GM12878 (cell line): Measurements from ENCODE around the gene RPS27L. TPM values are rescaled to one million over a fixed set of nuclear protein-coding genes. Genes with fewer than 3 reads are reported as not detected.

Experiments used
- ATAC-seq: fragments of 200-7000 bp; cut with Tn5 transposase; 3 replicates; pipeline ENCODE4 v1.9.1; 2020; ENCODE audit warnings: mild to moderate bottlenecking, moderate library complexity
- BruUV-seq: library from RNA; stranded (reverse); fragments of 400-500 nt; replicated peaks from 2 replicates; lab custom pipeline; 2021; lab: Mats Ljungman, UMichigan
- CTCF ChIA-PET: fragments of 300-600 bp; sonication (Branson Sonifier 250); formaldehyde crosslinking; extraction: SDS; loops from one replicate; lab custom pipeline; 2021; ENCODE audit warnings: inconsistent platforms; lab: Yijun Ruan, JAX
- POLR2A ChIA-PET: fragments of 350-600 bp; formaldehyde crosslinking; extraction: SDS; loops from one replicate; lab custom pipeline; 2021; ENCODE audit warnings: inconsistent platforms; lab: Charles Lee
- RAD21 ChIA-PET: fragments of 300-600 bp; sonication (Branson Sonifier 250); formaldehyde crosslinking; loops from one replicate; lab custom pipeline; 2023; ENCODE audit warnings: antibody characterized with exemption; ENCODE audit not compliant: unreplicated experiment; lab: Charles Lee
- SMC1A ChIA-PET: fragments of 300-600 bp; sonication (Branson Sonifier 250); formaldehyde crosslinking; loops from one replicate; lab custom pipeline; 2023; ENCODE audit not compliant: unreplicated experiment, uncharacterized antibody; lab: Charles Lee
- DNase-seq: peaks from one replicate; pipeline ENCODE4 v3.0.0-alpha.2; 2011; ENCODE audit warnings: low read depth, low spot score
- FAIRE-seq: peaks from 3 replicates; lab custom pipeline; 2011; peaks lifted over from hg19 to GRCh38; lab: Jason Lieb, UNC
- H2AFZ ChIP-seq: 2 replicates; pipeline ENCODE4 v1.6.0; 2011; ENCODE audit warnings: low read depth, low read length, control low read depth; ENCODE audit not compliant: control insufficient read depth
- H3K27ac ChIP-seq: 2 replicates; pipeline ENCODE4 v1.5.1; 2011; ENCODE audit warnings: control low read depth; ENCODE audit not compliant: control insufficient read depth, insufficient read depth
- H3K27me3 ChIP-seq, 2 experiments: replicated peaks in 1 of 2; 2 replicates each; pipeline versions ENCODE4 v1.6.0 to v1.6.1; 2011; ENCODE audit warnings: low read length in 1 of 2; ENCODE audit not compliant: control insufficient read depth in 2 of 2, insufficient read depth in 2 of 2
- H3K36me3 ChIP-seq, 2 experiments: 2 replicates each; pipeline ENCODE4 v1.5.1; 2011; ENCODE audit warnings: low read length in 1 of 2; ENCODE audit not compliant: control insufficient read depth in 2 of 2, insufficient read depth in 2 of 2
- H3K4me1 ChIP-seq: 2 replicates; pipeline ENCODE4 v1.6.1; 2011; ENCODE audit warnings: mild to moderate bottlenecking, low read length, moderate library complexity, mixed read lengths; ENCODE audit not compliant: control insufficient read depth, insufficient read depth
- H3K4me2 ChIP-seq: 2 replicates; pipeline ENCODE4 v1.6.0; 2011; ENCODE audit warnings: control low read depth; ENCODE audit not compliant: control insufficient read depth, insufficient read depth
- H3K4me3 ChIP-seq: fragments of 200-600 bp; sonication (generic); 2 replicates; pipeline ENCODE4 v1.5.1; 2016
- H3K79me2 ChIP-seq: 2 replicates; pipeline ENCODE4 v1.6.0; 2011; ENCODE audit warnings: low read length; ENCODE audit not compliant: control insufficient read depth, insufficient read depth
- H3K9ac ChIP-seq: 2 replicates; pipeline ENCODE4 v1.8.0; 2011; ENCODE audit warnings: low read length, control low read depth, mixed read lengths; ENCODE audit not compliant: control insufficient read depth, insufficient read depth
- H3K9me3 ChIP-seq: replicated peaks from 3 replicates; pipeline ENCODE4 v1.5.1; 2011; ENCODE audit warnings: mild to moderate bottlenecking, low read length; ENCODE audit not compliant: control insufficient read depth, insufficient read depth
- H4K20me1 ChIP-seq: 2 replicates; pipeline ENCODE4 v1.6.0; 2011; ENCODE audit not compliant: control insufficient read depth, insufficient read depth
- CUX1 ChIP-seq: IDR thresholded peaks from 2 replicates; pipeline ENCODE4 v1.6.1; 2012; ENCODE audit warnings: improper control_type of control experiment, low read depth, low read length; ENCODE audit not compliant: insufficient replicate concordance
- ETV6 ChIP-seq, 2 experiments: fragments of 450-650 bp in 1 of 2; IDR thresholded peaks in 1 of 2; conservative IDR thresholded peaks in 1 of 2; 2 replicates each; pipeline ENCODE4 v1.6.1; 2014; ENCODE audit warnings: antibody characterized with exemption in 1 of 2, borderline replicate concordance in 1 of 2, low read depth in 1 of 2, mild to moderate bottlenecking in 1 of 2, moderate library complexity in 1 of 2
- FOXM1 ChIP-seq: IDR thresholded peaks from 2 replicates; pipeline ENCODE4 v1.6.1; 2012; ENCODE audit warnings: low read depth, mild to moderate bottlenecking, inconsistent platforms, low read length, moderate library complexity
- HDAC6 ChIP-seq: fragments of 200-600 bp; sonication (generic); IDR thresholded peaks from one replicate; pipeline ENCODE4 v1.8.0; 2017; ENCODE audit warnings: antibody characterized with exemption; ENCODE audit not compliant: unreplicated experiment
- JUNB ChIP-seq: IDR thresholded peaks from 2 replicates; pipeline ENCODE4 v1.6.1; 2016; ENCODE audit warnings: antibody characterized with exemption, mild to moderate bottlenecking
- NFYB ChIP-seq: IDR thresholded peaks from 2 replicates; pipeline ENCODE4 v1.6.1; 2011; ENCODE audit warnings: low read depth, mild to moderate bottlenecking, low read length, improper control_type of control experiment, moderate library complexity; ENCODE audit not compliant: insufficient read depth
- PBX3 ChIP-seq: IDR thresholded peaks from 2 replicates; pipeline ENCODE4 v1.6.1; 2011; ENCODE audit warnings: mild to moderate bottlenecking, low read depth, low read length, moderate library complexity; ENCODE audit not compliant: insufficient replicate concordance
- POLR2A ChIP-seq: IDR thresholded peaks from 2 replicates; pipeline ENCODE4 v1.6.1; 2011; ENCODE audit warnings: low read depth, mild to moderate bottlenecking, low read length
- POU2F2 ChIP-seq: IDR thresholded peaks from 3 replicates; pipeline ENCODE4 v1.6.1; 2011; ENCODE audit warnings: low read depth, mild to moderate bottlenecking, low read length, borderline replicate concordance
- PRDM15 ChIP-seq: fragments of 450-650 bp; formaldehyde crosslinking; IDR thresholded peaks from 2 replicates; pipeline ENCODE4 v1.4.0; 2020; ENCODE audit warnings: mild to moderate bottlenecking, moderate library complexity
- WRNIP1 ChIP-seq: IDR thresholded peaks from 2 replicates; pipeline ENCODE4 v1.6.1; 2011; ENCODE audit warnings: low read depth, low read length, improper control_type of control experiment, borderline replicate concordance
- WGBS: methylation state at CpG from one replicate; pipeline ENCODE4 v1.1.6; 2016; ENCODE audit warnings: low lambda C conversion rate; ENCODE audit not compliant: insufficient replicate concordance, insufficient coverage; ENCODE audit errors: missing lambda C conversion rate; 5-methylcytosine and 5-hydroxymethylcytosine counted together
- in situ Hi-C: fragments of 300-500 bp; cut with MboI; formaldehyde crosslinking; loops from 9 replicates; pipeline ENCODE4 v1.14.3; 2018; ENCODE audit warnings: mixed read lengths
- intact Hi-C: fragments of 100-400 bp; cut with micrococcal nuclease; formaldehyde crosslinking; loops from one replicate; pipeline ENCODE4 v1.14.2; 2022; ENCODE audit not compliant: unreplicated experiment
- polyA plus RNA-seq, 11 experiments: library from polyadenylated mRNA; depleted of rRNA in 4 of 11; unstranded in 6 of 11; stranded (reverse) in 5 of 11; fragments of >200 nt; fragmentation: Nextera tagmentation in 4 of 11; fragmentation: Illumina TruSeq in 1 of 11; extraction: Ambion mirVana in 4 of 11; extraction: Trizol in 1 of 11; gene quantifications; 1 replicate in 1 of 11; 2 replicates in 10 of 11; pipeline versions ENCODE4 v1.2.1 to v1.2.3, GENCODE V29; 2011 to 2016; ENCODE audit warnings: inconsistent platforms in 2 of 11, missing spikeins in 2 of 11, low read depth in 1 of 11
- total RNA-seq, 4 experiments: library from RNA; depleted of rRNA in 3 of 4; stranded (reverse); fragments of >200 nt in 3 of 4; fragmentation: Illumina TruSeq in 1 of 4; extraction: Trizol in 1 of 4; gene quantifications; 2 replicates each; pipeline versions ENCODE4 v1.2.1 to v1.2.3, GENCODE V29; 2013 to 2021

Gene RPS27L
- total and polyA plus RNA-seq, 10 of the 15 experiments (the other 5 are each of a cell fraction or from before 2014, with no cell fraction given): 133 to 970 (median 220) TPM

- H3K9ac ChIP-seq: peak overlapping the region; percentile 75
- no peaks in the 10 kb centered on the region for H3K27me3 ChIP-seq
- peak overlapping the region; percentile 64 for H3K4me2 ChIP-seq
- no peaks in the 10 kb centered on the region for H3K9me3 ChIP-seq
- ChIA-PET SMC1A (interaction anchor here (0.7 to 1.8 kb wide), 8 partner anchors 17 to 90 kb away, joined by 3 to 8 read pairs (median 3); no protein-coding TSS in a partner anchor), CTCF (interaction anchor here (0.9 to 1.0 kb wide), 2 partner anchors 22 kb away, joined by 3 read pairs; no protein-coding TSS in a partner anchor), POLR2A (interaction anchor here (0.6 to 2.5 kb wide), 5 partner anchors 9 to 51 kb away, joined by 3 to 16 read pairs (median 5); partner anchors contain the start of gene RPS27L), RAD21 (interaction anchor here (1.4 to 3.5 kb wide), 4 partner anchors 11 to 88 kb away, joined by 3 to 13 read pairs (median 4); no protein-coding TSS in a partner anchor)
- DNase-seq (no peak), ATAC-seq (peak; percentile 48), FAIRE-seq (peak; percentile 74)
- H3K27ac ChIP-seq: peak overlapping the region; percentile 39
- peaks cover 15% of the 10 kb centered on the region for H3K4me1 ChIP-seq
- no TSS peak for BruUV-seq
- peak overlapping the region; percentile 80 for H3K4me3 ChIP-seq
- no peaks in the 10 kb centered on the region for H4K20me1 ChIP-seq
- in situ Hi-C loops (no loop called here), intact Hi-C loops (loop anchor here (2.0 kb wide), 2 partner anchors 32 to 68 kb away; partner anchors contain the start of gene RPS27L)
- peaks cover 40% of the 10 kb centered on the region for H3K79me2 ChIP-seq
- 8% methylated on average over 10 of the region's 10 CpGs for WGBS
- H3K36me3 ChIP-seq: no peaks in the 10 kb centered on the region
- peak overlapping the region; percentile 80 for H2AFZ ChIP-seq
- no peak for TF ChIP-seq HDAC6
- peak; percentile 69 for TF ChIP-seq JUNB
- no peak for TF ChIP-seq NFYB
- TF ChIP-seq PBX3: no peak
- no peak for TF ChIP-seq POU2F2
- no peak for TF ChIP-seq POLR2A
- no peak for TF ChIP-seq FOXM1
- TF ChIP-seq PRDM15: no peak
- TF ChIP-seq WRNIP1: no peak
- peak in 1 of 2 experiments; percentile 35; a peak in 1 of 4 replicates for TF ChIP-seq ETV6 (conservative IDR thresholded peaks at IDR 0.05 in 1 of 2, IDR thresholded peaks at IDR 0.05 in 1 of 2; ENCODE audit: borderline replicate concordance in 1 of 2, low read depth in 1 of 2)
- no peak for TF ChIP-seq CUX1
Observed at GRCh38 chr15:63188247-63188925, 31.1 kb upstream of the RPS27L start.
